GF-D8 (cell line): ENCODE data around the gene PP2D1.
"Not testable (repeated sequence)": the region's sequence is repeated elsewhere in the genome, so short reads cannot be mapped to it uniquely, and the experiment has no call there.

Experiments
- DNase-seq: peaks from one replicate; lab custom pipeline; 2025; lab: John Stamatoyannopoulos, UW

The PP2D1 gene

DNA sequence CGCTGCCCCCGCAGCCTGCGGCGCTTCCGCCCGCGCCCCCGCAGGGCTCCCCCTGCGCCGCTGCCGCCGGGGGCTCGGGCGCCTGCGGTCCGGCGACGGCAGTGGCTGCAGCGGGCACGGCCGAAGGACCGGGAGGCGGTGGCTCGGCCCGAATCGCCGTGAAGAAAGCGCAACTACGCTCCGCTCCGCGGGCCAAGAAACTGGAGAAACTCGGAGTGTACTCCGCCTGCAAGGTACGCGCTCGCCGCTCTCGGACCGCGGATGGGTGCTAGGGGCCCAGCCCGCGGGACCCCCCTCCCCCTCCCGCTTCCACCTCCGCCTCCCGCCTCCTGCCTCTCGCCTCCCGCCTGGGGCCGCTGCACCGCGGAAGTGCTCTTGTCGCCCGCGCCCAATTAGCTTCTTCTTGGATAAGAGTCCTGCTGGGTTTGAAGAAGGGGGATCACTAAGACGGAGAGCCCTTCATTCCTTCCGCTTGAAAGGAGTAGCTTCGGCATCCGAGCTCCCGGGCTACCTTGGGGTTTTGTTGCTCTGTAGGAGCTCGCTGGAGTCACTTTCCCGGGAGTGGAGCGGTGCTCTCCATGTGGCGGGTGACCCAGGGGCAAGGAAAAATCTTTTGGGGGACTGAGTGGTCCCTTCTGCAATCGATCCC is 28.6 kb upstream of the PP2D1 start:
- DNase-seq: peak; percentile 39

DNA sequence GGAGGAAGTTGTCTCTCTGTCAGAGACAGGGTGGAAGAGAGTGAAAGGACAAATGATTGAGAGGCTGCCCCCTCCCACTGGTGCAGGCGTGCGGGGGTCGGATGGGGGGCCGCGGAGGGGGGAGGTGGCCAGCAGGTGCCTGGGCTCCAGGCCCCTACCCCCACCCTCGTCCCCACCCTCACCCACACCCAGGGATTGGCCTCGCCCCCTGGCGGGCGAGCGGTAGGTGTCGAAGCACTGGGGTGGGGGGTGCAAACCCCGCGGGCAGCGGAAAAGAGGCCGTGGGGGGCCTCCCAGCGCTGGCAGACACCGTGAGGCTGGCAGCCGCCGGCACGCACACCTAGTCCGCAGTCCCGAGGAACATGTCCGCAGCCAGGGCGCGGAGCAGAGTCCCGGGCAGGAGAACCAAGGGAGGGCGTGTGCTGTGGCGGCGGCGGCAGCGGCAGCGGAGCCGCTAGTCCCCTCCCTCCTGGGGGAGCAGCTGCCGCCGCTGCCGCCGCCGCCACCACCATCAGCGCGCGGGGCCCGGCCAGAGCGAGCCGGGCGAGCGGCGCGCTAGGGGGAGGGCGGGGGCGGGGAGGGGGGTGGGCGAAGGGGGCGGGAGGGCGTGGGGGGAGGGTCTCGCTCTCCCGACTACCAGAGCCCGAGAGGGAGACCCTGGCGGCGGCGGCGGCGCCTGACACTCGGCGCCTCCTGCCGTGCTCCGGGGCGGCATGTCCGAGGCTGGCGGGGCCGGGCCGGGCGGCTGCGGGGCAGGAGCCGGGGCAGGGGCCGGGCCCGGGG is 27.9 kb upstream of the PP2D1 start, which contains the start of gene KAT2B:
KAT2B (plus strand) TSS at position 682 of the 783 bp plus-strand sequence; CDS start at position 714, 32 bp downstream.
- peak; percentile 38 for DNase-seq

DNA sequence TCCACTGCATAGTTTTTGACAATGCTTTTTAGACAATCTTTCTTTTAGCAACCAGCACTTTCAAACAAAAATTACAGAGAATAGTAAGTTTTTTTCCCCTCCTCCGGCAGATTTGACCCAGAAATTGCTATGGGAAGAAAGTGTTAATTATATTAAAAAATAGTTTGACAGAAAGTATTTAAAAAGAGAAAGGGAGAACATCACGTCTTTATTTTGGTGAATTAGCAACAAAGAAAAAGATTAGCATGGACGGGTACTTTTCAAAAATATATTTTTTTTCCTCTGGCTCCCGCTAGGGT is 27.4 kb upstream of the PP2D1 start:
- DNase-seq: no peak

DNA sequence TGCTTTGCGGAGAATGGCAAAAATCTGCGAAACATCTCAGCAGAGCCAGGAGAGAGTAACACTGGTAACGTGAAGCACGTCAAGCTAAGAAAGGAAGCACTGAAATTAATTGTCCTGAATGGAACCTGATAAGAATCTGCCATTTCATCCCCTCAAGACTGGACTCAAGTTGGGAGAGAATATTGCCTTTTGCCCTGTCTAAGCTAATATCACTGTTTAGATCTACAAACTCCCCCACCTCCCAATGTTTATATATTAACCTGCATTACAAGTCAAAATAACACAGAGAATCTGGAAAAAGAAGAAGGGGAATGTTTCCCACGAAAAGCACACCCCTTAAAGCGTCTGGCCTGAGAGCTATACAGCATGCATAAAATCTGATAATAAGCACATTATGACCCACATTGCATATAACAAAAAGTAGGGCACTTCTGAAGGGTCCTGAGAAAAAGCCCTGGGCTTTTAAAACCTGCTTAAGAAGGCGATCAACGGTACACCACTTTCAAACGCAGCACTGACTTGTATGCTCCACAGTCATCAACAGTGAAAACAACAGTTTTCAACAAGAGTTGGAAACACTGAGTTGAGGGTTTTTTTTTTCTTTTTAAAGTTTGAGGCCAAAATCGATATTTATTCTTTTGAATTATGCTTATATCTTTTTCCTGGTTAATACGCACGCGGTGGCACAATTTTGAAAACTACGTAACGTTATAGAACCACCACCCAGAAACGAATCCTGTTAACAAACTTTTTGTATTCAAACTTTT is 26.8 kb upstream of the PP2D1 start:
- no peak for DNase-seq

DNA sequence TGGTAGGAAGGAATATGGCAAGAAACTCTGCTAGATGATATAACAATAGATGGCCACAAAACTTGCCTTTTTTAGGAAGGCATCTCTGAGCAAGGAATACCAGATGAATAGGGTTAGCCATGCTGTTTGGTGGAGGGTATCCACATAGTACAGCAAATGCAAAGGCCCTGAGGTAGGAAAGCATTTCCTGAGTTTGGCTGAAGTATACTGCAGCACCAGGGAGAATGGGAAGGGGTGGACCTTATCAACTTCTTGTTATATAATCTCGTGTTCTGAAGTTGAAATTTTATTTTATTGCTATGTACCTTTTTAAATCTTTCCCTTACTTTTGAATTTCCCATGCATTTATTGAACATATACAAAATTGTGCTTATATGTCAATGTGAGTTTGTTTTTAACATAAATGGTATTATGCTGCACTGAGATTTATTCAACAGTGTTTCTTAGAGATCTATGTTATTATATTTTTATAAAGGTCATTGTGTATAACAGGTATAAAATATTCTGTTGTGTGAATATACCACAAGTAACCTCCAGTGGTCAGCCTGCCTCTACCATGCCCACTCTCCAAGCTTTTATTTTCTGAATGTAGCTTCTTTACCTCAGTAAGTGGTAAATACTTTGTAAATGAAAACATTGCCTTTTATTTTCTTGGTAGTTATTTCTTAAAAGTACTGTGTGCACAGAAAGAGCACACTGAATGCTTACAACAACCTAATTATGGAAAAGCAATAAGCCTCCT is 25.4 kb upstream of the PP2D1 start:
- DNase-seq: no peak

DNA sequence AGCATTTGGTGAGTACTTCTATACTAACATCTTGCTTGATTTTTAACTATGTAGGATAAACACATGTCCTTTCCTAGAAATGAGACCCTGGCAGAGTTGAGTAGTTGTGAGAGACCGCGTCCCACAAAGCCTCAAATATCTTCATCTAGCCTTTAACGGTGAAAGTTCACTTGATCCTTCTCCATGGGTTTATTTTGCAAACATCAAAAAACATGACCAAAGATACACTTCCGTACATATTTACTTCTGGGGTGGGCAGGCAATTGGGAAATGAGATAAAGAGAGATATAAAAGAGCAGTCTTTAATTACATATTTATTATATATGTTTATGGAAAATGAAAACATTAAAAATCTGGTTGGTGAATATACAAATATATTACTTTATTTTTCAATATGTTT is 23.0 kb upstream of the PP2D1 start:
- DNase-seq: no peak

DNA sequence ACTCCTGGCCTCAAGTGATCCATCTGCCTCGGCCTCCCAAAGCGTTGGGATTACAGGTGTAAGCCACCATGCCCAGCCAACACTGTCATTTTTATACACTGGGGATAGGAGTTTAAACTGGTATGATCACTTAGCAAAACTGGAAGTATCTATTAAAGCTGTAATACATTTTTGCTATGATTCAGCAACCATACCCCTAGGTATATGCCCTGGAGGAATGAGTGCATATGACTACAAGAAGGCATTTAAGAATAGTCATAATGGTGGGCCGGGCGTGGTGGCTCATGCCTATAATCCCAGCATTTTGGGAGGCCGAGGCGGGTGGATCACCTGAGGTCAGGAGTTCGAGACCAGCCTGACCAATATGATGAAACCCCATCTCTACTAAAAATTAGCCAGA is 19.9 kb upstream of the PP2D1 start:
- not testable (repeated sequence) for DNase-seq

DNA sequence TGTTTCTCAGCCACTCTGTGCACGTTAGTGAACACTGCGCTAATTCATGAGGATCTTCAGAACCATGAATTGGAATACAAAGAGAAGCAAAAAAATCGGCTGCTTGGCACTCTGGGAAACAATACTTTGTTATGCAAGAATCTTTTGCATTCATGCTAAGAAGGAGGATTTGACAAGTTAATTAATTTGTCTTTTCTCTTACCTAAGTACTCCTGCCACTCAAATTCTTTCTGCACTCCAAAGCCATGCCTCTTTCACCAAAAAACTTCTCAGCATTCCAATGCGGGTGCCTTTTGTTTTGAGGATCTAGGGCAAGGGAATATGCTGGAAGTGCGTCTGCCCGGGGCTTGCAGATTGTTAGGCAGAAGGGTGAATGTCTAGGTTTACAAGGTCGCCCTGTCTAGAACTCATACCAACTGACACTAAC is 16.9 kb upstream of the PP2D1 start:
- DNase-seq: no peak

DNA sequence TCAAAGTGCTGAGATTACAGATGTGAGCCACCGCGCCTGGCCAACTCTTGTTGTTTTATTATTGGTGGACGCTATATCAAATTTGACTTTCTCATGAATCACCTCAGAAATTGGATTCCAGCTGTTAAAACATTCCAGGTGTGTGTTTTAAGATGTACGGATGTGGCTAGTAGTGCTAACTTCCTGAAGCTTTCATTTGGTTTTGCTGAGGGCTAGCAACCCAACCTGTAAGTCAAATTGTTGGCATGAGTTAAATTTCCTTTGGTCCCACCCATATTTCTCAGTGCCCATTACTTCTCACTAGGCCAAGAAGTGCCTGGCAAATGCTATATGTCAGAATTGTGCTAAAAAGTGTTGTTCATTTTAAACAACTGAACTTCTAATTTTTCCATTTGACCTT is 15.1 kb upstream of the PP2D1 start:
- no peak for DNase-seq

DNA sequence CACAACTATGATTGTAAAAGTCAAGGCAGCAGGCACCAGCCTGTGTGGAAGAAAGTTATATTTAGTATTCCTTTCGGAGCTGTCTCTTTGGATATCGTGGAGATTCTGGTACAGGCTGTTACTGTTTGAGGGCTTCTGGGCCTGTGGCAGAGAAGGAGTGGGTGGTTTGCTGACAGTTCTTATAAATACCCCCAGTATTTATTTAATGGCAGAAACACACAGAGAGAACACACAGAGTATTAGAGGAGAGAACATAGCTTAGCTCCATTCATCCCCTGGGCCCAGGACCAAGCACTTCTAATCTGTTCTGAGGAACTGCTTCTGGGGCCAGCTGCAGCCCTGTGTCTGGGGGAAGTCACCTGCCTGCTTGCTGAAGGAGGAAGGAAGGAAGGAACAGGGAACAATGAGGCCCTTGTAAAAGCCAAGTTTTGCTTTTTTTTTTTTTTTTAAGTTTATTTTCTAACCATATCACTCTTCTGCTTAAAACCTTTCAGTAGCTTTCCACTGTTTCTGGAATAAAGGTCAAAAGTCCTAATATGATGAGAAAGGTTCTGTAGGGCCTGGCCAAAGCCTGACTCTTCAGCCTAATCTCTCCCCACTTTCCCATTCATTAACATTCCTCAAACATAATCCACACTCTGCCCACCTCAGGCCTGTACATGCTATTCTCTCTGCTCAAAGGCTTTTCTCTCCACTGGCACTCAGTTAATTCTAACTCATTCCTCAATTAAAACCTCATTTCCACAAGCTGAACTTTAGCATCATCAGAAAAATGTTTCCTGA is 11.8 kb upstream of the PP2D1 start:
- DNase-seq: no peak

DNA sequence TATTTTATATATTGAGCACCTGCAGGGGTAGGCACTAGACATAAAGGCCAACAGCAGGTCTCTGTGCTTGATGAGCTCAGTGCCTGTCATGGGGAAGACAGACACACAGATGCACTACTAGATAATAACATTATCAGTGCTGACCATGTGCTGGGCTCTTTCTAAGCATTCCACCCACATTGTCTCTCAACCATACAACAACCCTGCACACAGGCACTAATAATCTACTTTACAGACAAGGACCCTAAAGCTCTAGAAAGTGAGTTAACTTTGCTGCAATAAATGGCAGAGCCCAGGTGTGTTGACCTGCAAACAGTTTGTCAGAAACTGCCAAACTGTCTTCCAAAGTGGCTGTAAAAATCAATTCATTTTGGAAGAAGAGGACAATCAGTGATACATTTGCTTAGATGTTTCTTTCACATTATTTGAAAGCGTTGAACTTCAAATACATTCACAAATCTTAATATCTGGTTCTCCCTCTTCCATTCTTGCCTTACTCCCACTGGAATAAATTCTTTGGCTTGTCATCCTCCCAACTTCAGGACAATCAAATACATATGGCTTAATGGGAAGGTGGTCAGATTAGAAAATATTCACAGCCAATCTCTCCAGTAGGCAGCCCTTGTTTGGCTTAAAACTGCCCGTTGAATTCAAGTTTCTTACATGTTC is 11.0 kb upstream of the PP2D1 start:
- DNase-seq: no peak

DNA sequence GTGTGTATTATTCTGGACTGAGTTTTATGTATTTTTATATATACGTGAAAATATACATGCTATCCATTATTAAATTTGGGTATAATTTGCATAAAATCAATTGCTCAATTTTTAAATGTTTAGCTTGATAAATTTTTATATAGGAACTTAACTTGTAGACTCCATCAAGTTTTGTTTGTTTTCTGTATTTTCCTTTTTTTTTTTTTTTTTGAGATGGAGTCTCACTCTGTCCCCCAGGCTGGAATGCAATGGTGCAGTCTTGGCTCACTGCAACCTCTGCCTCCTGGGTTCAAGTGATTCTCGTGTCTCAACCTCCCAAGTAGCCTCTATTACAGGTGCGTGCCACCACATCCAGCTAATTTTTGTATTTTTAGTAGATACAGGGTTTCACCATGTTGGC is 4.0 kb upstream of the PP2D1 start:
- DNase-seq: not testable (repeated sequence)

DNA sequence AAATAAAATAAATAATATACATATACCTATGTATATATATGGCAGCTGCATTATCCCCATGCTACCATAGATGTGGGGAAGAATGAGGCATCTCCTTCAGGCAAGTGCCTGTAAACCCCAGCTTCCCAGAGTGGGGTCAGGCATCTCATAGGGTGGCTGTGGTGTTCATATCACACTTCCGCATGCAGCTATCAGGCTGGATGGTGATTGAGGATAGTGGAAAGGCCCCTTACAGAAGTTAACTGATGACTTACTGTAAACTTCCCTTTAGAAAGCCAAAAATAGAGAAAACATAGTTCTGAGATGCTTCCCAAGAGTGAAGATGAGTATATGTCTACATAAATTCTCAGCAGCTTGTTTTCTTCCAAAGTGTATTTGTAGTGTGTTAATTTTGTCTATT is 3.5 kb upstream of the PP2D1 start:
- DNase-seq: no peak

DNA sequence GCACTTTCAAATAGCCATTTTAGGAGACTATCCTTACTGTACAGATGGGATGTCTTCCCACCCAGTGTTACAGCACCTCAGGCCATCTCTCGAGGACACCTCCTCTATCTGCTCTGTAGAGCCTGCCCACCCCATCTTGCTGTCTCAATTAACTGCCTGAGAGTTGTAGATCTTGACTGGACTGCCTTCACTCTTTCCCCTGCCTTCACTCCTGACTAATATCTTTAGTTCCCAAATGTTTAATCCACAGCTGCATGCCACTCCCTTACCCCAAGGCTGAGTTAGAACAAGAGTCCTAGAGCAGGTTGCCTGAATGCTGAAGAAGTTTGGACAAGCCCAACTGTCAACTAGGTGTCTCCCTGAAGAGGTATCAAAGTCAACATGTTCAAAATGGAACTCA is 1.3 kb upstream of the PP2D1 start:
- no peak for DNase-seq

DNA sequence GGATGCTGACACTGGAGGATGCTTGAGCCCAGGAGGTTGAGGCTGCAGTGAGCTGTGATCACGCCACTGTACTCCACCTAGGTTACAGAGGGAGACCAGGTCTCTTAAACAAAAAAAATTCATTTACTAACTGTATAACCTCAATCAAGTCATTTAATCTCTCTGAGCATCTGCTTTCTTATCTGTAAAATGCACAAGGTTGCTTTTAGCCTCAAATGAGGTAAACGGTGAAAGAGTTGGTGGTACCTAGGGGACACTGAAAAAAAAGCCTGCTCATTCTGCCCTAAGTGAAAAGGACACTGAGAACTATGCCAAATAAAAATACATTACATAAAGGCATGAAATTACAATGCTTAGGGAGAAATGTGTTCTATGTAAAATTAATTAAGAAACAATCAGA is 3.4 kb downstream of the PP2D1 start:
- no peak for DNase-seq

DNA sequence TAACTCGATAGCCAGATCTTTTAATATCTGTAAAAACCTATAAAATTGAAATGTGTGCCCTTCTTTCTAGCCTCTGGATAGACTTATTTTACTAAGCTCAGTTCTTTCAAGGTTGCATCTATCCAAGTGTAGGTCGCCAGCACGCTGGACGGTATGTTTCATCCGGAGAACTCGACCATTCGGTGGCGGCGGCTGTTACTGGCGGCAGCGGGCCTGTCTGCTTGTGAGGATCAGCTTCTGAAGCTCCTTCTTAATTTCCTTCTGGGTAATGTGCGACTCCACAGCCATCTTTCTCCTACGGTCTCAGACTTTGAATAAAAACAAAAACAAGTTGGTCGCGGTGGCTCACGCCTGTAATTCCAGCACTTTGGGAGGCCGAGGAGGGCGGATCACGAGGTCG is 4.1 kb downstream of the PP2D1 start:
- no peak for DNase-seq

DNA sequence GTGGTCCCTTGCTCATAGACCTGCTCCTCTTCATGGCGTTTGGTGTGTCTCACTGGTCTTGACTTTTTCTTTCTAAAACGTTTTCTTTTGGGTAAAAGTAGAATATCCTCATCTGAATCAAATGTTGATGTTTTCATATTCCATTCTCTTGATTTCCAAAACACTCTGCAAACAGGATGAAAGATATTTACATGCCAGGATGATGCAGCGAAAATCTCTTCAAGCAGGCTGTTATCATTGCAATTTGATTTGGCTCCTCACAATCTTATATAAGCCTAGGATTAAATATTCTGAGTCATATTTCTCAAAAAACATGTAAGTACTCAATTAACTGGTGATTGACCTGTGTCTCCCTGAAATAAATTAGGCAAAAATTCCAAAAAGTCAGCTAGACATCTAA is 10.1 kb downstream of the PP2D1 start:
- no peak for DNase-seq

DNA sequence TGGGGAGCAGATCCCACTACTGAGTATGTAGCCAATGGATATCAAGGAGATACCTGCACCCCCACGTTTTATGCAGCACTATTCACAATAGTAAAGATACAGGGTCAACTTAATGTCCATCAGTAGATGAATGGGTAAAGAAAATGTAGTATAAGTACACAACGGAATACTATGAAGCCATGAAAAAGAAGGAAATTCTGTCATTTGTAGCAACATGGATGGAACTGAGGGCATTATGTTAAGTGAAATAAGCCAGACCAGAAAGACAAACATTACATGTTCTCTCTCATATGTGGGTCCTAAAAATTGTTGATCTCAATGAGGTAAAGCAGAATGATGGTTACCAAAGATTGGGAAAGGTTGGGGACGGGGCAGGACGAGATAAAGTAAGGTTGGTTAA is 14.6 kb downstream of the PP2D1 start:
- DNase-seq: no peak

DNA sequence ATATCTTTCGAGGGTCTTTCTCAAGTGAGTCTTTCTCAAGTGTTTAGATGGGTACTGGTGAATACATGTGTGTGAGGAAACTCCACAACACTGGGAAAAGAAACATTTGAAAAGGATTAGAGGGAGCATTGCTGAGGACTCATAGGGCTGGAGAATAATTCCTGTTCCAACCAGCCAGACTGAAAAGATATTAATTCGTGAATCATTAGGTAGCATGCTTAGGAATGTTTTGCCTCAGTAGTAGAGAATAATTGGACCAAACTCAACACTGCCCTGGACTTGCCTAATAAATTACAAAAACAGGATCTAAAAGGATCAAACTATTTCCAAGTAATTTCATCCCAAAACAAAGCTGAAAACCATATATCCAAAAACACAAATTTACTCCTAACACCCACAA is 17.3 kb downstream of the PP2D1 start:
- DNase-seq: no peak

DNA sequence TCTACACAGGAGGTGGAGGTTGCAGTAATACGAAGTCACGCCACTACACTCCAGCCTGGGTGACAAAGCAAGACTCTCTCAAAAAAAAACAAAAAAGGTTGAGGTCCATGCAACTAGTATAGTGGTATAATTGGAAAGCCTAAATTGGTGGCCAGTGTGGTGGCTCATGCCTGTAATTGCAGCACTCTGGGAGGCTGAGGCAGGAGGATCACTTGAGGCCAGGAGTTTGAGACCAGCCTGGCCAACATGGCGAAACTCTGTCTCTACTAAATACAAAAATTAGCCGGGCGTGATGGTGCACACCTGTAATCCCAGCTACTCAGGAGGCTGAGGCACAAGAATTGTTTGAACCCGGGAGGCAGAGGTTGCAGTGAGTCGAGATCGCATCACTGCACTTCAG is 23.2 kb downstream of the PP2D1 start:
- DNase-seq: not testable (repeated sequence)

DNA sequence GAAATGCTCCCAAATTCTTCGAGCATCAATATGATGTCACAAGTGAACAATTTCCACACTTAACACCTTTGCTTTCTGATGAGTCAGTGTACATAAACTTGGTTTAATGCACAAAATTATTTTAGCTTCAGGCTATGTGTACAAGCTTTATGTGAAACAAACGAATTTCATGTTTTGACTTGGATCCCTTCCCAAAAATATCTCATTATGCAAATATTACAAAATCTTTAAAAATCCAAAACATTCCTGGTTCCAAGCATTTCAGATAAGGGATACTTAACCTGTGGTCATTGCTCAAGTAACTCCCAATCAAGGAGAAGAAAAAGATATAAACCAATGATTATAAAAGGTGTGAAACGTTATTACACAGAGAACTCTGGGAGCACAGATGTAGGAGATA is 40.0 kb downstream of the PP2D1 start:
- DNase-seq: no peak
